ENCODE measurements around the gene PDLIM5. TPM values are rescaled to one million over a fixed set of nuclear protein-coding genes. Genes with fewer than 3 reads are reported as not detected.

PDLIM5 gene
- total RNA-seq, 3 donors from 2014 or later (not counting 1 experiment from before 2014, with no cell fraction given), result 41.8 to 94.8 (median 50.5) TPM

GRCh38 chr4:94525993-94526728 lies 74.4 kb downstream of the PDLIM5 start:
- Histone ChIP-seq H3K4me3 (ENCODE audit: low read length) (no peak overlapping the region), H3K9me3 (ENCODE audit: control insufficient read depth, insufficient read depth, low read length) (no peaks in the 10 kb centered on the region), H3K27me3 (ENCODE audit: control insufficient read depth, insufficient read depth, low read length) (no peaks in the 10 kb centered on the region), H3K36me3 (ENCODE audit: control insufficient read depth, insufficient read depth, low read length) (no peaks in the 10 kb centered on the region), H3K27ac (ENCODE audit: low read length) (no peak overlapping the region), H3K4me1 (ENCODE audit: control insufficient read depth, insufficient read depth, low read length) (no peaks in the 10 kb centered on the region)
- no peak for TF ChIP-seq CTCF (IDR thresholded peaks at IDR 0.05)
- no peak for DNase-seq
- no peaks in the 10 kb centered on the region for H3K27me3 Mint-ChIP-seq (ENCODE audit: low read depth in 2 of 2)
- no peak overlapping the region for H3K27ac Mint-ChIP-seq
- no peaks in the 10 kb centered on the region for H3K36me3 Mint-ChIP-seq
- ATAC-seq, result no peak
- intact Hi-C loops (cut with micrococcal nuclease), result no loop called here
- no peak overlapping the region for H3K4me3 Mint-ChIP-seq
- WGBS (ENCODE audit: insufficient coverage), result 62% methylated on average over 3 of the region's 3 CpGs
- H3K9me3 Mint-ChIP-seq, result no peaks in the 10 kb centered on the region
- peaks cover 4 to 7% of the 10 kb centered on the region in 2 donors for H3K4me1 Mint-ChIP-seq

GRCh38 chr4:94527556-94528233 lies 76.0 kb downstream of the PDLIM5 start:
- H3K27ac Mint-ChIP-seq, result no peak overlapping the region
- Histone ChIP-seq H3K36me3 (ENCODE audit: control insufficient read depth, insufficient read depth, low read length) (no peaks in the 10 kb centered on the region), H3K4me1 (ENCODE audit: control insufficient read depth, insufficient read depth, low read length) (no peaks in the 10 kb centered on the region), H3K9me3 (ENCODE audit: control insufficient read depth, insufficient read depth, low read length) (no peaks in the 10 kb centered on the region), H3K4me3 (ENCODE audit: low read length) (no peak overlapping the region), H3K27me3 (ENCODE audit: control insufficient read depth, insufficient read depth, low read length) (no peaks in the 10 kb centered on the region), H3K27ac (ENCODE audit: low read length) (no peak overlapping the region)
- peaks cover 4 to 6% of the 10 kb centered on the region in 2 donors for H3K4me1 Mint-ChIP-seq
- H3K9me3 Mint-ChIP-seq, result no peaks in the 10 kb centered on the region
- no peaks in the 10 kb centered on the region for H3K27me3 Mint-ChIP-seq (ENCODE audit: low read depth in 2 of 2)
- intact Hi-C loops (cut with micrococcal nuclease), result no loop called here
- H3K36me3 Mint-ChIP-seq, result no peaks in the 10 kb centered on the region
- 96% methylated on average over 3 of the region's 3 CpGs for WGBS (ENCODE audit: insufficient coverage)
- TF ChIP-seq CTCF (IDR thresholded peaks at IDR 0.05), result no peak
- no peak overlapping the region for H3K4me3 Mint-ChIP-seq
- ATAC-seq, result no peak
- DNase-seq, result no peak

- H3K9me3 ChIP-seq (ENCODE audit: control insufficient read depth, insufficient read depth, low read length), result no peaks in the 10 kb centered on the region
- no peak overlapping the region for H3K4me3 Mint-ChIP-seq
- WGBS (ENCODE audit: insufficient coverage), result 84% methylated on average over 7 of the region's 8 CpGs
- no peak overlapping the region for H3K27ac Mint-ChIP-seq
- no peak overlapping the region for H3K27ac ChIP-seq (ENCODE audit: low read length)
- no peaks in the 10 kb centered on the region for H3K9me3 Mint-ChIP-seq
- H3K36me3 Mint-ChIP-seq, result no peaks in the 10 kb centered on the region
- H3K36me3 ChIP-seq (ENCODE audit: control insufficient read depth, insufficient read depth, low read length), result no peaks in the 10 kb centered on the region
- H3K4me3 ChIP-seq (ENCODE audit: low read length), result no peak overlapping the region
- intact Hi-C loops (cut with micrococcal nuclease), result no loop called here
- no peak for DNase-seq
- TF ChIP-seq CTCF (IDR thresholded peaks at IDR 0.05), result no peak
- H3K4me1 Mint-ChIP-seq, result peaks cover 9 to 12% of the 10 kb centered on the region in 2 donors
- H3K27me3 Mint-ChIP-seq (ENCODE audit: low read depth in 2 of 2), result no peaks in the 10 kb centered on the region
- ATAC-seq, result no peak
- H3K4me1 ChIP-seq (ENCODE audit: control insufficient read depth, insufficient read depth, low read length), result no peaks in the 10 kb centered on the region
- no peaks in the 10 kb centered on the region for H3K27me3 ChIP-seq (ENCODE audit: control insufficient read depth, insufficient read depth, low read length)
Observed at GRCh38 chr4:94528792-94529451, 77.2 kb downstream of the PDLIM5 start.

Measured in natural killer cell (primary cell).